ENCODE data around the gene CXADR.

GRCh38 chr21:17545007-17545406 is 32.2 kb downstream of the CXADR start:
- TF ChIP-seq POLR2AphosphoS5 (IDR thresholded peaks at IDR 0.05; ENCODE audit: low read depth, low read length): no peak
- no peak for TF ChIP-seq REST (IDR thresholded peaks at IDR 0.05; ENCODE audit: insufficient read depth in 1 of 2, low read depth in 2 of 2, low read length in 2 of 2)
